ENCODE data around the gene ID2. TPM values are rescaled to one million over a fixed set of nuclear protein-coding genes. Genes with fewer than 3 reads are reported as not detected.

Gene ID2
- total and polyA plus RNA-seq, 10 of the 15 experiments (the other 5 are each of a cell fraction or from before 2014, with no cell fraction given) = 39.0 to 613 (median 73.6) TPM

GRCh38 chr2:8684540-8684877 is 2.7 kb downstream of the ID2 start (continued):
- TF ChIP-seq SIX5 (IDR thresholded peaks at IDR 0.05; ENCODE audit: low read depth, low read length, severe bottlenecking) (no peak), TAF1 (IDR thresholded peaks at IDR 0.05; ENCODE audit: borderline replicate concordance, low read depth, low read length) (no peak), EED (IDR thresholded peaks at IDR 0.05; ENCODE audit: low read depth) (no peak), ZBTB33 (IDR thresholded peaks at IDR 0.05) (no peak), ZBTB4 (CRISPR knock-in tag; IDR thresholded peaks at IDR 0.05) (peak; percentile 77; the same call in 1 of the 2 replicates), HDAC2 (IDR thresholded peaks at IDR 0.05) (no peak), REST (IDR thresholded peaks at IDR 0.05; ENCODE audit: low read depth, low read length) (no peak), BHLHE40 (IDR thresholded peaks at IDR 0.05; ENCODE audit: borderline replicate concordance in 1 of 2, low read depth in 2 of 2, low read length in 1 of 2) (no peak), NFXL1 (IDR thresholded peaks at IDR 0.05; ENCODE audit: borderline replicate concordance) (no peak), DPF2 (IDR thresholded peaks at IDR 0.05) (no peak), BACH1 (IDR thresholded peaks at IDR 0.05; ENCODE audit: borderline replicate concordance) (peak; percentile 63; the same call in 1 of the 2 replicates), RB1 (IDR thresholded peaks at IDR 0.05; ENCODE audit: borderline replicate concordance) (no peak), ZNF622 (IDR thresholded peaks at IDR 0.05) (no peak), YY1 (IDR thresholded peaks at IDR 0.05; ENCODE audit: low read depth, low read length) (no peak), YBX1 (IDR thresholded peaks at IDR 0.05) (no peak), TARDBP (IDR thresholded peaks at IDR 0.05; ENCODE audit: borderline replicate concordance) (no peak)

All from GM12878 (cell line).